ENCODE data around the gene TBXA2R.
"Not testable (repeated sequence)": the region's sequence is repeated elsewhere in the genome, so short reads cannot be mapped to it uniquely, and the experiment has no call there.

TBXA2R gene

GRCh38 chr19:3639479-3639878, 32.8 kb upstream of the TBXA2R start:
- no peak for DNase-seq (ENCODE audit: low read depth in 2 of 2)

GRCh38 chr19:3638208-3639193, 31.8 kb upstream of the TBXA2R start:
- DNase-seq (ENCODE audit: low read depth in 2 of 2) = no peak

GRCh38 chr19:3637621-3638020, 30.9 kb upstream of the TBXA2R start:
- no peak for DNase-seq (ENCODE audit: low read depth in 2 of 2)

- DNase-seq (ENCODE audit: low read depth in 2 of 2) = no peak
Measured at GRCh38 chr19:3636962-3637361, 30.3 kb upstream of the TBXA2R start.

GRCh38 chr19:3636506-3636905, 29.8 kb upstream of the TBXA2R start:
- no peak for DNase-seq (ENCODE audit: low read depth in 2 of 2)

- DNase-seq (ENCODE audit: low read depth in 2 of 2) = no peak
Measured at GRCh38 chr19:3634496-3635045, 27.9 kb upstream of the TBXA2R start.

GRCh38 chr19:3633559-3633988, 26.9 kb upstream of the TBXA2R start:
- DNase-seq (ENCODE audit: low read depth in 2 of 2) = no peak

GRCh38 chr19:3632739-3633558, 26.3 kb upstream of the TBXA2R start:
- no peak for DNase-seq (ENCODE audit: low read depth in 2 of 2)

- DNase-seq (ENCODE audit: low read depth in 2 of 2) = no peak
Measured at GRCh38 chr19:3632098-3632497, 25.4 kb upstream of the TBXA2R start.

GRCh38 chr19:3631053-3631861, 24.6 kb upstream of the TBXA2R start:
- DNase-seq (ENCODE audit: low read depth in 2 of 2) = no peak

- not testable (repeated sequence) for DNase-seq (ENCODE audit: low read depth in 2 of 2)
Measured at GRCh38 chr19:3628766-3629165, 22.1 kb upstream of the TBXA2R start.

- DNase-seq (ENCODE audit: low read depth in 2 of 2) = no peak
Measured at GRCh38 chr19:3627351-3627723, 20.7 kb upstream of the TBXA2R start.

- DNase-seq (ENCODE audit: low read depth in 2 of 2) = peak; percentile 97 to 98
Measured at GRCh38 chr19:3626473-3627350, 20.0 kb upstream of the TBXA2R start, which contains the start of gene CACTIN. TSS of gene CACTIN (minus strand) at chr19:3626790. CDS start at chr19:3626762, 28 bp downstream.

- DNase-seq (ENCODE audit: low read depth in 2 of 2) = no peak
Measured at GRCh38 chr19:3625996-3626472, 19.4 kb upstream of the TBXA2R start.

- no peak for DNase-seq (ENCODE audit: low read depth in 2 of 2)
Measured at GRCh38 chr19:3623716-3624115, 17.0 kb upstream of the TBXA2R start.

- no peak for DNase-seq (ENCODE audit: low read depth in 2 of 2)
Measured at GRCh38 chr19:3622224-3622623, 15.5 kb upstream of the TBXA2R start.

- no peak for DNase-seq (ENCODE audit: low read depth in 2 of 2)
Measured at GRCh38 chr19:3621689-3622088, 15.0 kb upstream of the TBXA2R start.

- no peak for DNase-seq (ENCODE audit: low read depth in 2 of 2)
Measured at GRCh38 chr19:3620817-3621547, 14.3 kb upstream of the TBXA2R start.

GRCh38 chr19:3620145-3620816, 13.6 kb upstream of the TBXA2R start:
- no peak for DNase-seq (ENCODE audit: low read depth in 2 of 2)

All from stimulated activated CD8-positive, alpha-beta memory T cell treated with anti-CD3 and anti-CD28 coated beads, Interleukin-7, amount 100 ng/mL, for 4 hours (primary cell).